Loucy (cell line): ENCODE results near the gene FKBP8.
A peak's percentile ranks its signal among the peaks of the same experiment; 100 is the strongest.

Experiments used
- H2AFZ ChIP-seq: fragments of 200-600 bp; sonication (generic); 2 replicates; pipeline ENCODE4 v1.6.0; 2016; ENCODE audit warnings: antibody characterized with exemption, mild to moderate bottlenecking, low read length, moderate library complexity
- H3F3A ChIP-seq: fragments of 200-600 bp; 2 replicates; pipeline ENCODE4 v1.6.0; 2016; ENCODE audit warnings: antibody characterized with exemption, low read depth, mild to moderate bottlenecking
- H3K27me3 ChIP-seq: fragments of 200-600 bp; sonication (generic); 2 replicates; pipeline ENCODE4 v1.6.1; 2014; ENCODE audit warnings: low read length, mild to moderate bottlenecking; ENCODE audit not compliant: insufficient read depth, poor library complexity, severe bottlenecking
- H3K36me3 ChIP-seq: fragments of 200-600 bp; sonication (generic); 2 replicates; pipeline ENCODE4 v1.6.1; 2016; ENCODE audit warnings: low read length; ENCODE audit not compliant: insufficient read depth
- H3K4me1 ChIP-seq: fragments of 200-600 bp; sonication (generic); 2 replicates; pipeline ENCODE4 v1.5.1; 2014; ENCODE audit warnings: low read length, mild to moderate bottlenecking; ENCODE audit not compliant: insufficient read depth, poor library complexity, severe bottlenecking
- H3K4me2 ChIP-seq: fragments of 200-600 bp; sonication (generic); 2 replicates; pipeline ENCODE4 v1.6.0; 2014; ENCODE audit warnings: antibody characterized with exemption, low read length, low read depth, mild to moderate bottlenecking; ENCODE audit not compliant: poor library complexity, severe bottlenecking
- H3K4me3 ChIP-seq: fragments of 200-600 bp; sonication (generic); 2 replicates; pipeline ENCODE4 v1.5.1; 2014; ENCODE audit warnings: low read length, mild to moderate bottlenecking, mixed read lengths; ENCODE audit not compliant: poor library complexity, severe bottlenecking
- H3K79me2 ChIP-seq: fragments of 200-600 bp; sonication (generic); 2 replicates; pipeline ENCODE4 v1.6.1; 2014; ENCODE audit warnings: low read length; ENCODE audit not compliant: insufficient read depth
- H3K9ac ChIP-seq: fragments of 200-600 bp; sonication (generic); 2 replicates; pipeline ENCODE4 v1.6.0; 2014; ENCODE audit warnings: mild to moderate bottlenecking, low read depth, low read length, moderate library complexity; ENCODE audit not compliant: poor library complexity, severe bottlenecking
- H3K9me2 ChIP-seq: fragments of 200-600 bp; sonication (generic); replicated peaks from 2 replicates; pipeline ENCODE4 v1.6.1; 2016; ENCODE audit warnings: low read depth, low read length, mixed read lengths
- H3K9me3 ChIP-seq: fragments of 200-600 bp; sonication (generic); 2 replicates; pipeline ENCODE4 v1.6.1; 2014; ENCODE audit warnings: mild to moderate bottlenecking, antibody characterized with exemption, low read length, low read depth; ENCODE audit not compliant: insufficient read depth
- H4K20me1 ChIP-seq: fragments of 200-600 bp; sonication (generic); 2 replicates; pipeline ENCODE4 v1.6.0; 2014; ENCODE audit warnings: antibody characterized with exemption, low read length, mild to moderate bottlenecking; ENCODE audit not compliant: insufficient read depth, poor library complexity, severe bottlenecking
- EZH2phosphoT487 ChIP-seq: fragments of 200-600 bp; IDR thresholded peaks from 2 replicates; pipeline ENCODE4 v1.6.1; 2018; ENCODE audit warnings: antibody characterized with exemption, mild to moderate bottlenecking, moderate library complexity, borderline replicate concordance
- TF ChIP-seq, protein P1 (sequence below): fragments of 200-600 bp; sonication (generic); conservative IDR thresholded peaks from 2 replicates; pipeline ENCODE4 v1.5.1; 2014; ENCODE audit warnings: mild to moderate bottlenecking, antibody characterized with exemption, low read length

FKBP8 gene

DNA sequence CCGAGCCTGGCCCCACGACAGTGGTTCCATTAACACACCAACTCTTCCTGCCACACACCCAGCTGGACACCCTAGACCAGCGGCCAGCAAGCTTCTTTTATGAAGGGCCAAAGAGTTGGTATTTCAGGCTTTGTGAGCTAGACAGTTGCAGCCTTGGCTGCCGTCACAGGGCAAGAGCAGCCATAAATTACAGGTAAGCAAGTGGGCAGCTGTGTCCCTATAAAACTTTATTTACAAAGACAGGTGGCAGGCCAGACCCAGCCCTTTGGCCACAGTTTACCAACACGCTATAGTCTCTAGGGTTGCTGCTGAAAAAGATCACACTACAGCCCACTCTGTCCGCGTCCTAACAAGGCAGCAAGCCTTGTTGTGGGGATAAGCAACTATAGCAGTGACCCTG, 34.8 kb downstream of the FKBP8 start:
- Histone ChIP-seq H3K36me3 (no peaks in the 10 kb centered on the region), H3K9me2 (no peaks in the 10 kb centered on the region), H3K79me2 (peaks cover 99% of the 10 kb centered on the region), H2AFZ (no peak overlapping the region), H4K20me1 (peaks cover 38% of the 10 kb centered on the region), H3K4me2 (no peak overlapping the region), H3K9ac (peak overlapping the region; percentile 16), H3K27me3 (no peaks in the 10 kb centered on the region), H3K4me3 (no peak overlapping the region), H3K4me1 (peaks cover 51% of the 10 kb centered on the region), H3K9me3 (no peaks in the 10 kb centered on the region), H3F3A (no peaks in the 10 kb centered on the region; the same call in 1 of the 2 replicates)
- TF ChIP-seq, protein P1, sequence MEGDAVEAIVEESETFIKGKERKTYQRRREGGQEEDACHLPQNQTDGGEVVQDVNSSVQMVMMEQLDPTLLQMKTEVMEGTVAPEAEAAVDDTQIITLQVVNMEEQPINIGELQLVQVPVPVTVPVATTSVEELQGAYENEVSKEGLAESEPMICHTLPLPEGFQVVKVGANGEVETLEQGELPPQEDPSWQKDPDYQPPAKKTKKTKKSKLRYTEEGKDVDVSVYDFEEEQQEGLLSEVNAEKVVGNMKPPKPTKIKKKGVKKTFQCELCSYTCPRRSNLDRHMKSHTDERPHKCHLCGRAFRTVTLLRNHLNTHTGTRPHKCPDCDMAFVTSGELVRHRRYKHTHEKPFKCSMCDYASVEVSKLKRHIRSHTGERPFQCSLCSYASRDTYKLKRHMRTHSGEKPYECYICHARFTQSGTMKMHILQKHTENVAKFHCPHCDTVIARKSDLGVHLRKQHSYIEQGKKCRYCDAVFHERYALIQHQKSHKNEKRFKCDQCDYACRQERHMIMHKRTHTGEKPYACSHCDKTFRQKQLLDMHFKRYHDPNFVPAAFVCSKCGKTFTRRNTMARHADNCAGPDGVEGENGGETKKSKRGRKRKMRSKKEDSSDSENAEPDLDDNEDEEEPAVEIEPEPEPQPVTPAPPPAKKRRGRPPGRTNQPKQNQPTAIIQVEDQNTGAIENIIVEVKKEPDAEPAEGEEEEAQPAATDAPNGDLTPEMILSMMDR, result no peak
- TF ChIP-seq EZH2phosphoT487, result no peak

DNA sequence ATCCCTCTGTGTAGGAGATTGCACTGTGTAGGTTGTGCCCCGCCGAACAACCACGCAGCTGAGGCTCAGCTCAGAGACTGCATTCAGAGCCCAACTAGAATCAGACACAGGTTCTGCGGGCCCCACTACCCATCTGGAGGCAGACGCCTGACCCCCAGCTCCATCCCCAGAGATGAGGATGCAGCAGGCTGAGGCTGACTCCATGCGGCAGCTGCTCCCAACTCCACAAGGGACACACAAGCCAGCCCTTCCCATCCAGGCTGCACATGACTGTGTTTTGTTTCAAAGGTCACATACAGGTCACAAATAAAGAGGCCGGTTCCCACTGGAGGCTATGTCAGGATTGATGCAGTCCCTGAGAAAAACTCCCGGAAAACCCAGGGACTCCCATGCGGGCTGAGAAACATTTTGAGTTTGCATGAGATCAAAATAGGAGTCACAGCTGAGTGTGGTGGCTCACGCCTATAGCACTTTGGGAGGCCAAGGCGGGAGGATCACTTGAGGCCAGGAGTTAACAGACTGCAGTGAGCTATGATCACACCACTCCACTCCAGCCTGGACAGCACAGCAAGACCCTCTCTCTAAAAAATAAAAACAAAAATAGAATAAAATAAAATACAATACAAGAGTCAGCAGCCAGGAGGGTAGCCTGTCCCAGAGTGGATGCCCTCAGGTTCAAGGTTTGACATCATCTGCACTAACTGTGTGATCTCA, 35.5 kb downstream of the FKBP8 start:
- no peaks in the 10 kb centered on the region for H3K27me3 ChIP-seq
- peaks cover 38% of the 10 kb centered on the region for H4K20me1 ChIP-seq
- no peaks in the 10 kb centered on the region for H3K36me3 ChIP-seq
- peak overlapping the region; percentile 57 for H3K9ac ChIP-seq
- H3K9me2 ChIP-seq, result no peaks in the 10 kb centered on the region
- peak overlapping the region; percentile 31 for H3K4me3 ChIP-seq
- H3K4me2 ChIP-seq, result peak overlapping the region; percentile 67
- peaks cover 99% of the 10 kb centered on the region for H3K79me2 ChIP-seq
- TF ChIP-seq, protein P1, result no peak
- no peak for TF ChIP-seq EZH2phosphoT487
- no peaks in the 10 kb centered on the region; the same call in 1 of the 2 replicates for H3F3A ChIP-seq
- H3K9me3 ChIP-seq, result no peaks in the 10 kb centered on the region
- peaks cover 51% of the 10 kb centered on the region for H3K4me1 ChIP-seq
- no peak overlapping the region for H2AFZ ChIP-seq

DNA sequence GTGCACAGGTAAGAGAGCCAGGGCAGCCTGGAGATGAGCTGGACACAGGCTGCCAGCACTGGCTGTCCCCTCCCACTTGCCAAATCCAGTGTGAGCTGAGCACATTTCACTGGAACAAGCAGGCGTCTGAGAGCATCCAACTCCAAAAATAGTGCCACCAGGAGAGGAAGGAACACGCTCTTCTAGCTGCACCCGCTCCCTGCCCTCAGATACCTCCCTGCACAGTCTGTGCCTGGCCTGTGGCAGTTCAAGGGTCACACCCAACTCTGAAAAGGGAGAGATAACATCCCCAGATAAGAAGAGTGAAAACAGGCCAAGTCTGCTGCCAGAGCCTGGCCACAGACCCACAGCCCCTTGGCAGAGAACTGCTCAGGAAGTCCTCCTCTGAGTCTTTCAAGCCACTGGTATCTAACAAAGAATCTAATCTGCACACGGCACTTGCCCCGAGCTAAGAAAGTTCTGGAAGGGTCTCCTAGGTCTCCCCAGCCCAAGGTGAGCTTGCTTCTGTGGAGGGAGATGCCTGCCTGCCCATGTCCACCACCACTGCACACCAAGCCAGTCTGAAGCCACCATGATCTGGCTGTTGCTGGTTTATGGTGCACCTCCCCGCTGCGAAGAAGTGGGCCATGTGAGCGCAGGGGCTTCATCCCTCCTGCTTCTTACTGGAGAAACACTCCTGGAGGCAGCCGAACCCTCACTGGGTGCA, 36.2 kb downstream of the FKBP8 start:
- peak overlapping the region; percentile 57 for H3K9ac ChIP-seq
- peaks cover 99% of the 10 kb centered on the region for H3K79me2 ChIP-seq
- H3K9me3 ChIP-seq, result no peaks in the 10 kb centered on the region
- H3K9me2 ChIP-seq, result no peaks in the 10 kb centered on the region
- H3K4me2 ChIP-seq, result peak overlapping the region; percentile 67
- no peaks in the 10 kb centered on the region for H3K27me3 ChIP-seq
- H3K36me3 ChIP-seq, result no peaks in the 10 kb centered on the region
- TF ChIP-seq EZH2phosphoT487, result no peak
- TF ChIP-seq, protein P1, result no peak
- no peak overlapping the region for H2AFZ ChIP-seq
- H4K20me1 ChIP-seq, result peaks cover 35% of the 10 kb centered on the region
- peak overlapping the region; percentile 31 for H3K4me3 ChIP-seq
- H3K4me1 ChIP-seq, result peaks cover 51% of the 10 kb centered on the region
- H3F3A ChIP-seq, result no peaks in the 10 kb centered on the region; the same call in 1 of the 2 replicates
